ENCODE data around the gene DSE.

Gene DSE

DNA sequence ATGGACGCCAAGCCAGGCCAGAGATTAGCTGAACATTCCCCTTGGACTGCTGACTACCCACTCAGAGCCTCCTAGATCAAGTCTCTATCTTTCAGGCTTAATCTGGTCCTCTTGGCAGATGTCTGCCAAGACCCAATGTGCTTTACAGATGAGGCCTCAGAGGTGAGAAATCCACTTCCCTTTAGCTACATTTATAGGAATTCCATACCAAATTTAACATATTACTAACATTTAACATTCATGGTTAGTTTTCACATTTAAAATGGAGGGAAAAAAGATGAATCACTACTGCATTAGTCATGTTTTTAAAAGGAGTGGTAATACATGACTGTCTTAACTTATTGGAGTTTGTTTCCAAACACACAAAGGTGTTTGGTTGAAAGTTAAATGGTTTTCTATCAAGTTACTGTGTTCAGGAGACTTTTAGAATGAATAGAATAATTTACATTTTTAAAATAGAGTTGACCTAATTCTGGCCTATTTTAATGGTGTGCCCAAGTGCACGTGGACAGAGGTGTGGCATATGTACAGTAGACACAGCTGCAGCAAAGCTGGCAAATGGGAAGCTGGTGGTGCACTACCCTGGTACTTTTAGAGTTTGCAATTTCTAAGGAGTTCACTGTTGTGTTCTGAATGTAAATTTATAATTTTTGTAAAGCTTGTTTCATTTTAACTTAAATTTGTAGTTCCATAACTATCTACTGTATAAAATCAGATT, 48.5 kb downstream of the DSE start:
- DNase-seq, result no peak

GRCh38 chr6:116420341-116420740, 49.6 kb downstream of the DSE start:
- no peak for DNase-seq

GRCh38 chr6:116422238-116422637, 51.5 kb downstream of the DSE start:
- no peak for DNase-seq

- no peak for DNase-seq
Measured at GRCh38 chr6:116424001-116424400, 53.3 kb downstream of the DSE start.

DNA sequence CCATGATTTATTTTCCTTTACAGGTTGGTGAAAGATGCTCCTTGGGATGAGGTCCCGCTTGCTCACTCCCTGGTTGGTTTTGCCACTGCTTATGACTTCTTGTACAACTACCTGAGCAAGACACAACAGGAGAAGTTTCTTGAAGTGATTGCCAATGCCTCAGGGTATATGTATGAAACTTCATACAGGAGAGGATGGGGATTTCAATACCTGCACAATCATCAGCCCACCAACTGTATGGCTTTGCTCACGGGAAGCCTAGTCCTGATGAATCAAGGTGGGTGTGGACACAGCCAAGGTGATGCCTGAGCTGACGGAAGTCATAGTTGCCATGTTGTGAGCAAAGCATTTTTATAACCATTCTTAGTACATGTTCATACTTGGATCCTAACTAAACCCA, 55.8 kb downstream of the DSE start:
- no peak for DNase-seq

- DNase-seq, result no peak
Measured at GRCh38 chr6:116429111-116429510, 58.4 kb downstream of the DSE start.

DNA sequence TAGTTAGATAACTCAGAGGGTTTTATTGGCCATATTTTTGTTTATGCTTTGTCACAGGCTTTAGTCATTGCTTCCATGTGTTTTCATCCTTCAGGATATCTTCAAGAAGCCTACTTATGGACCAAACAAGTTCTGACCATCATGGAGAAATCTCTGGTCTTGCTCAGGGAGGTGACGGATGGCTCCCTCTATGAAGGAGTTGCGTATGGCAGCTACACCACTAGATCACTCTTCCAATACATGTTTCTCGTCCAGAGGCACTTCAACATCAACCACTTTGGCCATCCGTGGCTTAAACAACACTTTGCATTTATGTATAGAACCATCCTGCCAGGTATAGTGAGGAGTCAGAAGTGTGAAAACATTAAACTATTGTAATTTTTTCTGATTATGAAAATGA, 60.1 kb downstream of the DSE start:
- no peak for DNase-seq

- no peak for DNase-seq
Measured at GRCh38 chr6:116431964-116432595, 61.3 kb downstream of the DSE start.

GRCh38 chr6:116433206-116433712, 62.5 kb downstream of the DSE start:
- no peak for DNase-seq

GRCh38 chr6:116434056-116434725, 63.4 kb downstream of the DSE start:
- no peak for DNase-seq

DNA sequence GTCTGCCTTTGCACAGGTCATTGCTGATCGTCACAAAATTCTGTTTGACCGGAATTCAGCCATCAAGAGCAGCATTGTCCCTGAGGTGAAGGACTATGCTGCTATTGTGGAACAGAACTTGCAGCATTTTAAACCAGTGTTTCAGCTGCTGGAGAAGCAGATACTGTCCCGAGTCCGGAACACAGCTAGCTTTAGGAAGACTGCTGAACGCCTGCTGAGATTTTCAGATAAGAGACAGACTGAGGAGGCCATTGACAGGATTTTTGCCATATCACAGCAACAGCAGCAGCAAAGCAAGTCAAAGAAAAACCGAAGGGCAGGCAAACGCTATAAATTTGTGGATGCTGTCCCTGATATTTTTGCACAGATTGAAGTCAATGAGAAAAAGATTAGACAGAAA, 65.8 kb downstream of the DSE start:
- DNase-seq, result no peak

DNA sequence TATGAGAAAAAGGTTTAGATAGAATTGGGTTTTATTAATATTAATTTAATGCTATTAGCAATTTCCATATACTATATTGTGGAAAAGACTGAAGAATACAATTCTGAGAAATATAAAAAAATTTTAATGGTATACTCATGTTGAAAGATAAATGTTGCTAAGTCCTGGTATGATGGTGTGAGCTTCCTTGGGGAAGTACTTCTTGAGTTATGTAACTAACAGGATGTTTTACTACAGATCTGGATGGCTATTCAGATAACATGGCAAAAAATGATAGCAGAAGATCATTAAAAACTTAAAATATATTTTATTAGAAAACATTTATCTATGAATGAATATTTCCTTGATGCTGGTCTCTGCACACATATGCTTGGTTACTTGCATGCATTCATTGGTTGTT, 66.9 kb downstream of the DSE start:
- no peak for DNase-seq

- DNase-seq, result no peak
Measured at GRCh38 chr6:116438590-116439448, 68.1 kb downstream of the DSE start.

DNA sequence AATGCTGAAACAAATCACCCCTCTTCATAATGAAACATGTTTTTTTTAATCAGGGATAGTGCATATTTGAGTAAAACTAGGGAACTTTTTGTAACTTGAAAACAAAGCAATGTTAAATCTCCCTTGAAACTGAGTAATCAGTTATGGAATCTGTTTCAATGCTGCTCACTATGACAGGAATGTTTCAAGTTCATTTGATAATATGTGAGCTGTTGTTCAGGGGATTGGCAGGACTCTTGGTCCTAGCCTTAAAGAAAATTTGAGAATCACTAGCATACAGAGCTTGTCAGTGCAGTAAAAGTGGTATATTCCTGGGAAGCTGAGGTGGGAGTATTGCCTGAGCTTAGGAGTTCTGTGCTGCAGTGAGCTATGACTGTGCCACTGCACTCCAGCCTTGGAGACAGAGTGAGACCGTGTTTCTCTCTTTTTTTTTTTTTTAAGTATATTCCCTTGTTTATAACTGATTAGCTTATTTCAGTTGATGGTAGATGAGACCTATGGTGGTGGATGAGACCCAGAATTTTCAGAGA, 68.8 kb downstream of the DSE start:
- no peak for DNase-seq

GRCh38 chr6:116443105-116443504, 72.4 kb downstream of the DSE start:
- no peak for DNase-seq

DNA sequence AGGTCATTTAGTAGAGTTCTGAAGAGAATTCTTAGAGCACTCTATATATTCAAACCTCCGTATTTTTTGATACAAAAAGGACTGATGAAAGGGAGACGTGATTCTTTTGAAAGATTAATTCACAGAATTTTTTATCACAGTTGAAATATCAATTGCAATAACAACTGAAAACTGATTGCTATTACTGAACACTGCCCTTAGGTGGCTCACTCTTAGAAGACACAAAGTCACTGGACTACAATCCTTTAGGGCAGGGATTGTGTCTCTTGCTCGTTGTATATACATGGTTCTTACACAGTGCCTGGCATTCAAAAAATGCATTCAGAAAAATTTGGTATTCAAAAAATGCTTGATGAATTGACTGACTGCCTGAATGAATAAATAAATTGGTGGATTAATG, 73.3 kb downstream of the DSE start:
- DNase-seq, result no peak

DNA sequence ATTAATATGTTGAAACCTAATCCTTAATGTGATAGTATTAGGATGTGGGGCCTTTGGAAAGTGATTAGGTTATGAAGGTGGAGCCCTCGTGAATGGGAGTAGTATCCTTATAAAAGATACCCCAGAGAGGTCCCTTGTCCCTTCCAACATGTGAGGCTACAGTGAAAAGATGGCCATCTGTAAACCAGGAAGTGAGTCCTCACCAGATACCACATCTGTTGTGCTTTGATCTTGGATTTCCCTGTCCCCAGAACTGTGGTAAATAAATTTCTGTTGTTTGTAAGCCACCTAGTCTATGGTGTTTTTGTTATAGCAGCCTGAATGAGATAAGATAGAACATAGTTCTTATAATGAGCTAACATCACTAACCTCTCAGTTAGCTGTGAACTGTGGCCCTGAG, 73.8 kb downstream of the DSE start:
- no peak for DNase-seq

GRCh38 chr6:116445102-116445501, 74.4 kb downstream of the DSE start:
- DNase-seq, result no peak

- DNase-seq, result no peak
Measured at GRCh38 chr6:116446399-116446798, 75.7 kb downstream of the DSE start.

GRCh38 chr6:116447052-116447451, 76.3 kb downstream of the DSE start:
- no peak for DNase-seq

DNA sequence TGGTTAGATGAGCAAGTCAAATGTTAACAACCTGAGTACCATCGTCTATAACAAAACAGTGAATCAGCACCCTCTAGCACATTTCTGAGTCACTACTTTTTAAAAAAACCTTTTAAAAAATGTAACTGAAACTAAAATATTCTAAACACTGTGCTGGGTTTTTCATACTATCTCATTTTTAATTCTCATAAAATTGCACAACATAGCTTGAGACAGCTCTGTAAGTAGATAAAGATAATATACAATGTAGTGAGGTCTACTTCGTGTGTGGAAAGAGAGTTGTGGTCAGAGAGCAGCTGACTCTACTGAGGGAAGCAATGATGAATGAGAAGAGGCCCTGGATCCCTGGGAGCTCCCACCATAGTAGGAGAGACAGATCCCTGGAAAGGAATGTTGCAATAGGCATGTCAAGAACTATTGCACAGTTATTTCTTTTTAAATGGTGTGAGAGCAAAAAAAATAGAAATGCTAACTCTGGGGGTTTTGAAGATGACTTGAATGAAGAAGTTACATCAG, 76.8 kb downstream of the DSE start:
- no peak for DNase-seq

- no peak for DNase-seq
Measured at GRCh38 chr6:116449565-116449964, 78.8 kb downstream of the DSE start.

Data from NCI-H187 (cell line).